Cardiac septum (tissue), 1 donor: ENCODE data around the gene LRRC4C. TPM values are rescaled to one million over a fixed set of nuclear protein-coding genes. Genes with fewer than 3 reads are reported as not detected.

Source experiments
- DNase-seq: peaks from one replicate; pipeline ENCODE4 v3.0.0-alpha.2; 2020; ENCODE audit warnings: low spot score
- intact Hi-C: fragments of 100-400 bp; cut with DNase I; formaldehyde crosslinking; loops from one replicate; pipeline ENCODE4 v1.14.0; 2022
- total RNA-seq: library from RNA; stranded (reverse); fragmentation: NEBNext Ultra II Directional; extraction: Animal tissue kit (Norgen Biotek cat#: 25700); gene quantifications from one replicate; pipeline ENCODE4 v1.2.1, GENCODE V29; 2021
- donor health status: DM: no; HTN: no; CAD: no.

The LRRC4C gene
- total RNA-seq, 1 donor from 2014 or later = 0.43 TPM

GRCh38 chr11:40376331-40376730 lies 1083.1 kb downstream of the LRRC4C start:
- DNase-seq = no peak
- intact Hi-C loops = no loop called here

DNA sequence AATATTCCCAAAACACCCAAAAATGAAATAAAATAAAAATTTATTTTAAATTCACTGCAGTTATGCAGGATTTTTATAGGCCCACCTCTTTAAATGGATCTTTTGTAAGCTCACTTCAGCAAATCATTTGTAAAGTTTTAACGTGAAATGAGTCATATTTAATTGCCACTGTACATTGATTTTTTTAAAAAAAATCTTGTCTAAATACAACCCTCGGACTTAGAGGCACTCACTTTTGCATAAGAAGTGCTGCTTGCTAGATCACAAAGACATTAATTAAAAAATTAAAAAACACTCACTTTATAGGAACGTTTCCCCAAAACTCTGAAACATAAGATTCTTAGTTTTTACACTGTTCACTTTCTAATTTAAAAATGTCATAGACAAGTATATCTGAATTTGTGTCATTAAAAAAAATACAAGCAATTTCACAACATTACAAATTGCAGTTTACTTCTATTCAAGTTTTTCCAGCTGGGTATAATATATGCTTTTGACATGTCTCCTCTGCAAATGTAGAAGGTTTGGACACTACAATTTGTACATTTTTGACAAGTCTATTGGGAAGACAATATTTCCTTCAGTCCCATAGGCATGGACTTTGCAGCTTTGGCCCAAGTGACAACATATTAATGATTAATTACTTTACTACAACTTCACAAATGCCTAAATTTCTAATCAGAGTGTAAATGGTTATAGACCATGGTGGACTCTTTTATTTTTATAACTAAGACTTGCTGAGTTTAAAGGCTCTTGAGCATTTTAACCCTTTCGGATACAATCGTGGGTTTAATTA lies 1088.4 kb downstream of the LRRC4C start:
- intact Hi-C loops = no loop called here
- DNase-seq = no peak

- intact Hi-C loops = no loop called here
- DNase-seq = no peak
Measured at GRCh38 chr11:40360206-40360798, 1099.2 kb downstream of the LRRC4C start.

- DNase-seq = no peak
- intact Hi-C loops = no loop called here
Measured at GRCh38 chr11:40354121-40354520, 1105.3 kb downstream of the LRRC4C start.

GRCh38 chr11:40340911-40341310 lies 1118.5 kb downstream of the LRRC4C start:
- no peak for DNase-seq
- intact Hi-C loops = no loop called here

- intact Hi-C loops = no loop called here
- DNase-seq = no peak
Measured at GRCh38 chr11:40338739-40339138, 1120.7 kb downstream of the LRRC4C start.

- no peak for DNase-seq
Measured at GRCh38 chr11:40338062-40338461, 1121.4 kb downstream of the LRRC4C start.

GRCh38 chr11:40337118-40337517 lies 1122.3 kb downstream of the LRRC4C start:
- intact Hi-C loops = no loop called here
- DNase-seq = no peak

More at GRCh38 chr11:40338062-40338461, 1121.4 kb downstream of the LRRC4C start:
- intact Hi-C loops = no loop called here

GRCh38 chr11:40328890-40329614 lies 1130.4 kb downstream of the LRRC4C start:
- no peak for DNase-seq
- intact Hi-C loops = no loop called here

DNA sequence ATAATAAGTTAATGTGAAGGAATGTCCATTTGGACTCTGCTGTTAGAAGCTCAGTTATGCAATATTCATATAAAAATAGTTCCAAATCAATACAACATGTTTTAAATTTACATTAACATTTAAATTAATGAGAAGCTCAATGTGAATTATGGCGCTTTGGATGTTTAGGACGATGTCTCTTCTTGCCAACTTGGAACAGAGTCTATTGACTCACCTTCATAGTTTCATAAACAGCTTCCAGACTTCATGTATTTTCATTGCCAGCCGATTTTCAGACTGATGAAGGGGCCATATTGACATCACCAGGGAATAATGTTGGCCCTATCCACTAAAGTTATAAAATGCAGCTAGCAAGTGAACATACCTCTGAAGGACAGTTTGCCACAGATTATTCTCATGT lies 1136.2 kb downstream of the LRRC4C start:
- DNase-seq = no peak
- intact Hi-C loops = no loop called here

- no peak for DNase-seq
- intact Hi-C loops = no loop called here
Measured at GRCh38 chr11:40321537-40321936, 1137.9 kb downstream of the LRRC4C start.

GRCh38 chr11:40316171-40316570 lies 1143.3 kb downstream of the LRRC4C start:
- intact Hi-C loops = no loop called here
- no peak for DNase-seq

DNA sequence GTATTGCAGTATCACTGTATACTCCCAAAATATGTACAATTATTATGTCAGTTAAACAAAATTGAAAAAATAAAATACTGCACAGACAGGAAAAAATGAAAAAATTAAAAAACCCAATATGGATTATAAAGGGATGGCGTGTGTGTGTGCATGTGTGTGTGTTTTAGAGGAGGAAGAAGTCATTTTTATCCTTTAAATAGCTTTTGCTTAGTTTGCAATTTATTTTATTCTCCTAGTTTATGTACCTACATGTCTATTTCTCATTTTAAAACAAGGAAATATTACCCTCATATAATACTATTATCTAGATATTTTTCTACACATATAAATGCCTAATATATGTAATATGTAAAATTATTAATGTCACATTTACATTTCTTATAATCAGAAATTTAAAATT lies 1144.3 kb downstream of the LRRC4C start:
- DNase-seq = no peak
- intact Hi-C loops = no loop called here

DNA sequence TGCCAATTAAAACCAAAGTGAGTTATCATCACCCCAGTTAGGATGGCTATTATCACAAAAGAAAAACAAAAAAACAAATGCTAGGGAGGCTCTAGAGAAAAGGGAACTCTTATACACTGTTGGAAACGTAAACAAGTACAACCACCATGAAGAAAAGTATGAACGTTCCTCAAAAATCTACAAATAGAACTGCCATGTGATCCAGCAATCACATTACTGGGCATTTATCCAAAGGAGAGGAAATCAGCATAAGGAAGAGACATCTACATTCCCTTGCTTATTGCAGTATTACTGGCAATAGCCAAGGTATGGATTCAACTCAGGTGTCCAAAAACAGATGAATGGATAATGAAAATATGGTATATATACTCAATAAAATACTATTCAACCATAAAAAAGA lies 1145.1 kb downstream of the LRRC4C start:
- DNase-seq = no peak
- intact Hi-C loops = no loop called here

GRCh38 chr11:40306938-40307548 lies 1152.4 kb downstream of the LRRC4C start:
- intact Hi-C loops = no loop called here
- DNase-seq = no peak

DNA sequence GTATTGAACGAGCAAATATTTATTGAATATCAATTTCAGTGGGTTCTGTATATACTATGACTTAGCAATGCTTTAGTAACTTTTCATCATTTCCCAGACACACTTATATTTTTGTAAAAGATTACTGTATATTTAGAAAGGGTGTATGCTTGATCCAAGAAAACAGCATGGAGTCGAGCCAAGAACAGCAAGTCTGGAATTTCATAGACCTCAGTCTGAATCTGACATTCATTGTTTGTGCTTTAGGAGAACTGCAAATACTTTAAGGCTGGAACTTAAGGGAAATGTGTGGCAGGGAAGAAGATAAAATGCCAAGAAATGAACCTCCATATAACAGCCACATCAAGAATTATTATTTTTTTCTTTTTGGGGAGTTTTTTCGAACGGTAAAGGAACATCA lies 1156.8 kb downstream of the LRRC4C start:
- DNase-seq = no peak
- intact Hi-C loops = no loop called here

DNA sequence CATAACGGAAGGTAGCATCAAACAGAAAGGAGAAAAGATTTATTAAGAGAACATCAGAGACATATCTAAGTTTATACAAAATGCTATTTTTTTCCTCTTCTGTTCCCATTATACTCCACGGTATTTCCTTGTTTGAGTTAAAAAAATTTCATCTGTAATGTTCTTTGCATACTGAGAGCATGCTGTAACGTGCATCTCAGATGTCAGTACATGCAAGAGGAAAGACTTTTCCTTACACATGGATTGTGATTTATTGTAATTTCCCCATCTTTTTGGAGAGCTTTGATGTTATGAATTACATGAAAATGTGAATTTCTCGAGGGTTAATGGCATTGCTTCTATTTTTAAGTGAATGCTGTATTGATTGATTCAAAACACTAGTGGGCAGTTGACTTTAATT lies 1164.0 kb downstream of the LRRC4C start:
- no peak for DNase-seq
- intact Hi-C loops = loop anchor here (10.0 kb wide), 1 partner anchor 161 kb away; no protein-coding TSS in a partner anchor

- DNase-seq = no peak
- intact Hi-C loops = loop anchor here (10.0 kb wide), 1 partner anchor 160 kb away; no protein-coding TSS in a partner anchor
Measured at GRCh38 chr11:40294741-40295140, 1164.7 kb downstream of the LRRC4C start.

GRCh38 chr11:40294349-40294735 lies 1165.1 kb downstream of the LRRC4C start:
- intact Hi-C loops = loop anchor here (10.0 kb wide), 1 partner anchor 160 kb away; no protein-coding TSS in a partner anchor
- DNase-seq = no peak
